Measurements from ENCODE around the gene OR10H1.
"Not testable (repeated sequence)": the region's sequence is repeated elsewhere in the genome, so short reads cannot be mapped to it uniquely, and the experiment has no call there.

Gene OR10H1

GRCh38 chr19:15828611-15829305 lies 13.3 kb upstream of the OR10H1 start:
- not testable (repeated sequence) for DNase-seq (ENCODE audit: low read depth)

GRCh38 chr19:15828121-15828610 lies 12.7 kb upstream of the OR10H1 start:
- no peak for DNase-seq (ENCODE audit: low read depth)

GRCh38 chr19:15825753-15826152 lies 10.3 kb upstream of the OR10H1 start:
- DNase-seq (ENCODE audit: low read depth), result no peak

GRCh38 chr19:15820646-15821045 lies 5.2 kb upstream of the OR10H1 start:
- no peak for DNase-seq (ENCODE audit: low read depth)

- DNase-seq (ENCODE audit: low read depth), result no peak
These were observed 1.5 kb downstream of the OR10H1 start for GRCh38 chr19:15813916-15814315.

- no peak for DNase-seq (ENCODE audit: low read depth)
These were observed 3.3 kb downstream of the OR10H1 start for GRCh38 chr19:15812060-15812722.

- DNase-seq (ENCODE audit: low read depth), result no peak
These were observed 4.0 kb downstream of the OR10H1 start for GRCh38 chr19:15811476-15811875.

GRCh38 chr19:15810335-15810734 lies 5.1 kb downstream of the OR10H1 start:
- no peak for DNase-seq (ENCODE audit: low read depth)

GRCh38 chr19:15794279-15794678 lies 21.2 kb downstream of the OR10H1 start:
- DNase-seq (ENCODE audit: low read depth), result not testable (repeated sequence)

GRCh38 chr19:15790096-15790495 lies 25.4 kb downstream of the OR10H1 start:
- no peak for DNase-seq (ENCODE audit: low read depth)

GRCh38 chr19:15788594-15789270 lies 26.7 kb downstream of the OR10H1 start:
- DNase-seq (ENCODE audit: low read depth), result no peak

- no peak for DNase-seq (ENCODE audit: low read depth)
These were observed 27.8 kb downstream of the OR10H1 start, which contains the start of gene OR10H5 for GRCh38 chr19:15787611-15788155. Gene OR10H5, plus strand, starts transcription at chr19:15787661. Its CDS starts 6,388 bp downstream, at chr19:15794049.

GRCh38 chr19:15782896-15783295 lies 32.6 kb downstream of the OR10H1 start:
- DNase-seq (ENCODE audit: low read depth), result not testable (repeated sequence)

GRCh38 chr19:15782211-15782610 lies 33.3 kb downstream of the OR10H1 start:
- DNase-seq (ENCODE audit: low read depth), result no peak

- DNase-seq (ENCODE audit: low read depth), result no peak
These were observed 33.8 kb downstream of the OR10H1 start for GRCh38 chr19:15781661-15782060.

GRCh38 chr19:15780610-15781418 lies 34.6 kb downstream of the OR10H1 start:
- DNase-seq (ENCODE audit: low read depth), result no peak

GRCh38 chr19:15779756-15780476 lies 35.5 kb downstream of the OR10H1 start:
- DNase-seq (ENCODE audit: low read depth), result no peak

GRCh38 chr19:15776991-15777970 lies 38.2 kb downstream of the OR10H1 start:
- no peak for DNase-seq (ENCODE audit: low read depth)

GRCh38 chr19:15776264-15776663 lies 39.2 kb downstream of the OR10H1 start:
- DNase-seq (ENCODE audit: low read depth), result no peak

- no peak for DNase-seq (ENCODE audit: low read depth)
These were observed 40.2 kb downstream of the OR10H1 start for GRCh38 chr19:15775249-15775648.
